GM21447 (cell line): ENCODE data around the gene NPC2.

Experiments used
- ATAC-seq: cut with Tn5 transposase; IDR thresholded peaks from one replicate; pipeline ENCODE4 v1.9.1; 2021; ENCODE audit not compliant: unreplicated experiment

Gene NPC2

DNA sequence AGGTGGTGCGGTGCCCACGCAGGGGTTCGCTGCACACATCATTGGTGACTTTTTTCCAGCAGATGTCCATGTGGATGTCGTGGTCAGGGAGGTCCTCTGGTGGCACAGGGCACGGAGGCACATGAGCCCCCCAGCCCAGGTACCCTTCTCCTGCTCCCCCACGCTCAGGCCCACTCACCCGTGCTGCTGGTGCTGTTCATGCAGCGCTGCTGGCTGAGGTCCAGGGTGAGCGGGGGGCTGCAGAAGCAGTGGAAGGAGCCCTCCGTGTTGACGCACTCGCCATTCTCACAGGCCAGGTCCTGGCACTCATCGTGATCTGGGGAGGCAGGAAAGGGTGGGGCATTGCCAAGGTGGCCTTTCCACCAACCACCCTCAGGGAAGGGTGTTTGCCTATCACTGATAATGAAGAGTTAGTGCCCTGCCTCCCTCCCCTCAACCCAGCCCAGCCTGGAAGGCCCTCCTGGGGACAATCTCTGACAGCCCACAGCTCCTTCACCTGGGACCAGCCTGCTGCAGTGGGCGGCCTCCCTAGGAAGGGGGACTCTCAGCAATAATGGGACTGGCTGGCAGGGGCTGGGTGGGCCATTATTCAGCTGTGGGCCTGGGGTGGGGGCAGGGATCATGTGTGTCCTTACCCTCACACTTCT, 10.3 kb upstream of the NPC2 start:
- ATAC-seq, result no peak

DNA sequence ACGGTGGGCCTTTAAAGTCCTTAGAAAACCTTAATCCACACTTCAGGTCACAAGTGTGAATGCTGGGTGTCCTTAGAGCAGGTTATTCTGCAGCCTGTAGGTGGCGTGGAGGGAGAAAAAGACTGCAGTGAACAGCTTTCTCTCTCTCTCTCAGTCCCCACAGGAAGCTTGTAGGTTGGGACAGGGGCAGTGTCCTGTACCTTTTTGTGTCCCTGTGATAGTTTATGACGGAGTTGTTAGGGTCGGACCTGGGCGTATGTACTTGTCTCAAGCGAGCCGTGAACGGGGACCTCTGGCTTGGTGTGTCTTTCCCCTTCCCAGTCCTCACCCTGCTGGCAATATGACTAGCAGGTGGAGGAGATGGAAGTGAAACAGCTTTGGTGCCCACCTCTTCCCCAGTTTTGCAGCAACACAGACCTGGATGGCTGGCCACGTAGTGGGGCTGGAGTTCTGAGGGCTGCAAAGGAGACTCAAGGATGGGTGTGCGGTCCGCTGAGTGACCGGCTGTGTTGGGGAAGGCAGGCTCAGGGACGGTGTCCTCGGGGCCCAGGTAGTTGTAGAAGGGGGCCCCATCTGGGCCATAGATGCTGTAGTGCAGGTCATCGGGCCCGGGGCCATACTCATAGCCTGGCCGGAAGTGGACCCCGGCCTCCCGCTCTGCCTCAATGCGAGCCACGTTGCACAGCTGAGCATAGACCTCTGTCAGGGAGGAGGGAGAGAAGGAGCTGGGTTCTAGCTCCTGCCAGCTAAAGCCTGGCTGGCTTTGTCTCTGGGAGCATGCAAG, 9.3 kb upstream of the NPC2 start:
- ATAC-seq, result no peak

DNA sequence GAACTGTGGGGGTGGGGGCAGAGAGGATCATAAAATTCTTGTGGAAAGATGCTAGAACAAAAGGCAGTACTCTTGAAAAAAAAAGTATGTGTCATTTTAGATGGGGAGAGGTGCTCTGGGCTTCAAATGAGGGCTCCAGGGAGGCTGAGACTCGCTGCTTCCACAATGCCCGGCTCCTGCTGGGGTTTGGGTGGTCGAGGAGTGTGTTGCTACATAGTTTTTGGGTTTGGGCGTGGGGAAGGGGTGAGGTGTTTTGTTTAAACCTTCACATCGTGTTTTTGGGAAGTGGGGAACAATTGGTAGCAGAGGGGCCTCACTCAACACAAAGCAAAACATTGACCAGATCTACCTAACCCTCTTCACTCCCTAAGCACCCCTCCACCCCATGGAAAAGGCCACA, 8.6 kb upstream of the NPC2 start:
- no peak for ATAC-seq

DNA sequence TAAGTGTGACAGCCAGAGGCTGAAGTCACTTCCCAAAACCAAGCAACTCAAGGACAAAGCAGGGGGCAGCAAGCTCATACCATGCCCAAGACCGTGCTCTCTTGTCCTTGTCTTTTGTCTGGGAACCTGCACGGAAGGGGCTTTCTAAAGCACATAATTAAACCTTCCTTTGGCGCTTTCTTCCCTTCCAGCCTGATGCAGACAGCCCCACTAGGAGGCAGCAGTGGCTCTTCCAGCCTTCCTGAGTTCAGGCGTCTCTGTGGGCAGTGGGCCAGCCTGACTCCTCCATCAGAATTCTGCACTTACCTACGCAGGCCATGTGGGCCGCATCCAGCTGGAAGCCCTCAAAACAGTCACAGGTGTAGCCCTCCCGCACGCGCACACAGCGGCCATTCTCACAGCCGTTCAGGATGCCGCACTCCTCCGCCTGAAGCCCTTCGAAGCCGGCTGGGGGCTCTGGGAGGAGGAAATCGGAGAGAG, 8.1 kb upstream of the NPC2 start:
- ATAC-seq, result no peak

DNA sequence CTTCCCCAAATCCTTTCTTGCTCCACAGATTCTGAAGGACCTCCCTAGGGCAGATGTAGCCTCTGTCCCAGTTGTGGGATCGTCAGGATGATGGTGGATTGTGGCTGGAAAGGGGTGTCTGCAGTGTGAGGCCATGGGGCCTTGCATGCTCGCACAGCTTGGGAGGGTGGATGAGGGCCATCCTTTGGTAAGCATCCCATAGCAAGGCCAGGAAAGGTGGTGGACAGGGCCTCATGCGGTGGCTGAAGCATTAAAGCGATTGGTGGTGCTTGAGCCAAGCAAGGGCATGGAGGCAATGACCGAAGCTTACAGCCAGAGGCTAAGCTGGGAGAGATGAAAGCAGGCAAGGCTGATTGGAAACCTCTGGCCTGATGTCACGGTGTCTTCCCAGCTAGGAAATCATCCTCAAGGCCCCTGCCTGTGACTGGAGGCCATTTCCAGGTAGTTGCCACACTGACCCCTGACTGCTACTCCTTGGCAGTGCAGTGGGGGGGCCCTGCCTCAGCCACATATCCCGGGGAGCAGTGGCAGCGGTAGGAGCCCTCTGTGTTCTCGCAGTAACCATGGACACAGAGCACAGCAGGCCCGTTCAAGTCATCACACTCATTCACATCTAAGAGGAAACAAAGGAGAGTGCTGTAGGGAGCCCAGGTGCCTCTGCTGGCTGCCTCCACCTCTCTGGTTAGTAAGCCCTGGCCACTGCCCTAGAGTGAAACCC, 7.5 kb upstream of the NPC2 start:
- ATAC-seq, result no peak

DNA sequence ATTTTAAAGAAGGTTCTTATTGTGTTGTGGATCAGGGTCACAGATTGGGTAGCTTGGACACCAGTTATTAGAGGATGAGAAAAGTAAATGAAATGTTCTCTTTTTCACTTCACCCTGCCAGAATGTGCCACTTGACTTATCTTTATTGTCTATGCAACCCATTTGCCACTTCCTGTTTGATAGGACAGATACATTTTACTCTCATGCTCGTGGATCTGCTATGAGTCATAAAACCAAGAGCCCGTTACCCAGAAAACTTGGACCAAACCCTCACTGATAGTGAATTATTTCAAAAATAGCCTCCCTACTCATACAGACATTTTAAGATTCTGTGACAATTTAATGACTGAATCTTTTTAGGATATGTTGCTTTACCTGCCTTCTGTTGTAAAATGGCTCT, 2.3 kb upstream of the NPC2 start:
- no peak for ATAC-seq

DNA sequence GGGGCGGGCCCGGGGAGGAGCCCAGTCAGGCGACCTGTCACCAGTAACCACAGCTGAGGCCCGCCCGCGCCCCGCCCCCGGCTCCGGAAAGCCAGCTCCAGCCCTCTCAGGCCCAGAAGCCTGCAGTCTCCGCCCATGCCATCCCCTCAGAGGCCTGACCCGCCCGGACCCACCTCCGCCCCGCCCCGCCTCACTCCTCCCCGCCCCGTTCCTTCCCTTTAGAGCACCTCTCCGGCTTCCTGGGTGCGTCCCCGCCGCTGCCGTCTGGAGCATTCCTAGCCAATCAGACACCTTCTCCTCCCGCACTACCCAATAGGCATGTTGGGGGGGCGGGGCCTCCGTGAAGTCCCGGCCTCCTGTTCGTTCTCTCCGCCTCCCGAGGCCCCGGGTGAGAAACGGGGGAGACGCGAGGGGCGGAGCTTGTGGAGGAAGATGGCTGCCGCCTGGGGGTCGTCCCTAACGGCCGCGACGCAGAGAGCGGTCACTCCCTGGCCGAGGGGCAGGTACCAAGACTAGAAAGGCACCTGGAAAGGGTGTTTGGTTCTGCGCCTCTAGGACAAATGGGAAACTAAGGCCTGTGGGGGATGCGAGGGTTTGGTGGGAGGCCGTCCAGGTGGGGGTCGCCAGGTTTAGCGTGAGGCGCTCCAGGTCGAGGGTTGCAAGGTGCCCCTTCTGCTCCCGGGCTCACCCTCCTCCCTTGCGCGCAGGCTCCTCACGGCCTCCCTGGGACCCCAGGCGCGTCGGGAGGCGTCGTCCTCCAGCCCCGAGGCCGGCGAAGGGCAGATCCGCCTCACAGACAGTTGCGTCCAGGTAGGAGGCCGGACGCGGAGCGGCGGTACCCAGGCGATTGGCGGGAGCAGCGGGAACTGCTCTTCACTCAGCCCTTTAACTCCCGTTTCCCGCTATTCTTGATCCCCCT, 497 bp upstream of the NPC2 start, which contains the start of gene ISCA2:
Gene ISCA2 (plus strand): TSS at position 423 of the 919 bp plus-strand sequence. CDS start 10 bp downstream, at position 433.
- peak; percentile 85 for ATAC-seq

DNA sequence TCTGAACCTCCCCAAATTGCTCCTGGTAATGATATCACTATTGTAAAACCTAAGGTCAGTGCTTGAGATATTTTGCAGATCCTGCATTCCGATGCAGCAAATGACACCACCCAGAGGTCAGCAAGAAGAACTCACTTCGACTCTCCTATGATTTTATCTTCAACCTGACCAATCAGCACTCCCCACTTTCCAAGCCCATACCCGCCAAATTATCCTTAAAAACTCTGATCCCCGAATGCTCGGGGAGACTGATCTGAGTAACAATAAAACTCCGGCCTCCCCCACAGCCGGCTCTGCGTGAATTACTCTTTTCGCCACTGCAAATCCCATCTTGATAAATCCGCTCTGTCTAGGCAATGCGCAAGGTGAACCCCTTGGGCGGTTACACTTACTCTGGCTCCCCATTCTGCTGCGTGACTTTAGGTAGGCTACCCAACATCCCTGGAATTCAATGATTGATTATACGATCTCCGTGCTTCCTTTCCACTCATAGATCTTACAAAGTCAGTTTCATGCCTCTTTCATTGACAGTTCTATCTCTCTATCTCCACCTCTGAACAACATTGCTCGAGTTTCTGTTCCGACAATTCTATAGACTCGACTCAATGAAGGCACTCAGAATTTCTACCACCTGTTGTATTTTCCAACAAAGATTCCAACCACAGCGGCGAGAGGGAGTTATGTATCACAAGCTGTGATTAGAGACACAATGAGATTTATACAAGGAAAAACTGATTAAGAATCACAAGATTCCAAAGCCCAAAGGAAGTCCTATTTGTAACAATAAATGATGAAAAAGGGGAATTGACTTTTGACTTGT, 939 bp downstream of the NPC2 start:
- no peak for ATAC-seq

DNA sequence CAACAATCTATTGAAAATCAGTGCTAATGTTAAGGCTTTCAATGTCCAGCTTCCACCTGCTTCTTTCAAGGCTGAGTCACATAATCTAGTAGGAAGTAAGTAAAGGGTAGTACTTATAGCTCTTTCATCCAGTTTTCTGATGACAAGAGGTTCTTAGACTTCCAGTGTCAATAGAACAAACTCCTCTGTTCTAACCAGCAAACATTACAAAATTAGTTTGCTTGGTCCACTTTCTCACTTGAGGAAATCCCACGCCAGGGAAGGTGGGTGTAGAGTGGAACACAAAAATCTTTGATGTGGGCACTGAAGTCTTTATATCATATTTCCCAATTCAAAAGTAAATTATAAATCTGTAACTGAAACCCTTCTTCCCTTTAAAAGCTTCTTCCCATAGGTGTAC, 2.6 kb downstream of the NPC2 start:
- ATAC-seq, result no peak

DNA sequence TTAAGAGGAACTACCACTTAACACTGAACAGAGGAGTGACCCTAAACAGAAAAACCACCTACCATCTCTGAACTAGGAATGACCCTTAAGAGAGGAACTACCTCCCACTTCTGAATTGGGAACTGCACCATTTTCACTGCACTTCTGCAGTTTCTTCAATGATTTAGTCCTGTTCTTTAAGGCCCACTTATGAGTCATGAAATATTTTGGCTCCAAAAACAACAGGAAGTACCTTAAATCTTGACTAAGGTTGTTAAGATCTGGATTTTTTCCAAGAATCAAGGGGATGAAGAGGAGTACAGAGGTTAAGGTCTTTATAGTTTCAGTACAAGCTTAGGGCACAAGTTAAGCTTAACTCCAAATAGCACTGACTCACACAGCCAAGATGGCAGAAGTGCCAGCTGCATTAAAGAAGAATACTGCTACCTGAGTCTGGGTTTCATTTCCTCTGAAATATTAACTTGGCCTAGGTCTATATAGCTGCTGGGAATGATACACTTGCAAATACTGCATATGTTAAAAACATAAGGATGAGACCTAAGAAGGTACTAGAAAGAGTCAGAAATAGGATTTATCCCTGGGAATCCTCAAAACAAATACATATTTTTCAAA, 4.2 kb downstream of the NPC2 start:
- ATAC-seq, result no peak

DNA sequence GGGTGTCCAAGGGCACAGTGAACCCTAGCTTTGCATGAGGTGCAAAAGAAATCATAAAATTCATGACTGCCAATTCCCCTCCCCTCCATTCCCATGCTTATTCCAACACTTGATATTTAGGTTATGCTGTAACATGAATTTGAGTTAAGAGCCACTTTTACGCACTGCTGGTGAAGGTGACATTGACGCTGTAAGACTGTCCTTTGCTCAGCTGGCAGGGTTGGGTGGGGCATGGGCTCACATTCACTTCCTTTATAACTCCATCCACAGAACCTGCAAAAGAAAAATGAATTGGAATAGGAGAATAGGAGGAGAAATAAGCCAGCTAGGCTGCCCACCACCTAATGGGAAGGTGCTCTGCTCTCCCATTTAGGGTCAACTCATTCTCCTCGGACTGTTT, 6.9 kb downstream of the NPC2 start:
- no peak for ATAC-seq

DNA sequence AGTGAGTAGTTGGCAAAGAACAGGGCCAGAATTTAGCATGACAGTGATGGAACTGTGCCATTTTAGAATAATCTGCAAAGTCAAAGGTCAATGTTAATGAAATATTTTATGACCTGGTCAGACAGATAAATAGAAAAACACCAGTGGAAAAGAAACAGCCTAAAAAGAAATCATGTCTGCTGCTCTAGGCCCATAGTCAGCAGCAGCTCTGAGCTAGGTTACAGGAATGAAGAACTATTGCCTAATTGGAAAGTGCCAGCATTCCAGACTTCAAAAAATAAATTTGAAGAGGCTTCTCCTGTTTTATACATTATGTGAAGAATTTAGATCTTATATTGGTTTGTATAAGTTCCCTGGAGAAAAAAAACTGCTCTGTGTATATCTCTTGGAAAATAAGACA, 9.8 kb downstream of the NPC2 start:
- no peak for ATAC-seq

DNA sequence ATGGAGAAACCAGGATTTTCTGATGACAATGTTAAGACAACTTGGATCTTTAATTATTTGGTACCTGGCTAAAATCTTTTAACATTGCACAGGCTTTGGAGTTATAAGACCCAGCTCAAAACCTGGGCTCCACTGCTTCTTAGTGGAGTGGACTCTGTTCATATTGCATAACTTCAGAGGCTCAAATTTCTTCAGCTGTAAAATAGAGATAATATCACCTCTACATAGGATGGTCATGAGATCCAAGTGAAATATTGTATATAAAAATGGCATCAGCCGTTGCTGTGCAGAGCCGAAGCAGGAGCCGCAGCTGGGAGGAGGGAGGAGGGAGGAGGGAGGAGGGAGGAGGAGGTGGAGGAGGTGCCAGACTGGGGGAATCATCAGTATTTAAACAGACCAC, 10.5 kb downstream of the NPC2 start:
- no peak for ATAC-seq

DNA sequence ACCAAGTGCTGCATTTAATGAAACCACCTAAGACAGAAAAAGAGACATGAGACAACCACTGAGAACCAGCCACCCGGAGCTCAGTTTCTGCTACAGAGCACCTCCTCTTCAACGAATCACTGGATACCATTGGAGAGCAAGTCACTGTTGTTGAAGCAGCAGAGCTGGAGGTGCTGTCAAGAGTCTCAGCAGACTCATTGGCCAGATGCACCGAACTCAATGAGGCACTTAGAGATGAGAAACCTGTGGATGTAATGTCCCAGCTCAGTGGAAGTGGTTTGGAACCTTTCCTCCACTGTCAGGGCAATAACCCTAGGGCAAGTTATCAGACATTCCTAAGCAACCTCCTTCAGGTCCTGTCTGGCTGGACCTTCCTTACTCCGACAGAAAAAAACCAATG, 13.1 kb downstream of the NPC2 start:
- ATAC-seq, result no peak

DNA sequence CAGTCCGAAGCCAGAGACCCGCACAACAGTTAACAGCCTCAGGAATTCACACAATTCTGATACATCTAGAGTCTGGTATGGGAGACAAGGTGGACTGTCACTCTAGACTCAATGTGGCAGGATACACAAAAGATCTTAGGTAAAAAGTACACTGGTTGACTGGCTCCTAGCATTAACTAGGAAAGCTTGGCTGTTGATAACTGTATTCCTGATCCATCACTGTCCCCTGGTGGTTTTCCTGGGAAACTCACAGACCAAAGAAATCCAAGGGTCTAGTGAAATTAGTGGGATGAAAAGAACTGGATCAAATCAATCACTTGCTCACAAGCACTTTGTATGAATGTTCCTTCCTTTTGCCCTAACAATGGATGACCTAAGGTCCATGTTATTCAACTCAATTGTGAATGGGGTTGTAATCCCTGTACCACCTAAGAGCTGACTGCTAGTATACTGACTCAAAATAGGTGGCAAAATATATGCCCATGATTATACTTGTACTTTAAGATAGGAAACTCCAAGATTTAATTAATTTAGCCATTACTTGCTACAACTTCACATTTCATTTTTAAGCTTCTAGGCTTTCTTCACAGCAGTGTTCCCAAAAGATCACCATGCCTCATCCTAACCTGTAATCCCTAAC, 14.0 kb downstream of the NPC2 start:
- ATAC-seq, result no peak

DNA sequence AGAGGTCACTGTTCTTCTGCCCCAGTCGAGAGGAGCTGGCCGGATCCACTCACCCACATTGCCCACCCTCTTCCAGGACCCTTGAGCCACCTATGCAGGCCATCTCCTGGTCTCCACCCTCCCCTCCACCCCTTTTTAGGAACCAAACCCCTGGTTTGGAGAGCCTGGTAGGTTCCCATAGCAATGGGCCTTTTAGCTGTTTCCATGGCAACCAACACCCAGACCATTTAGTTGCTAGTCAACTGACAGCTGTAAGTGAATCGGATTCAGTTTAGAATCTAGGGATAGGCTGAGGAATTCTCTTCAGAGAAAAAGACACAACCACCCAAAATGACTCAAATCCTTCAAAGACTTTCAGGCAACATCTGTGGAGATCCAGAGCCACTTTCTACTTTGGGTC, 16.5 kb downstream of the NPC2 start:
- ATAC-seq, result no peak

DNA sequence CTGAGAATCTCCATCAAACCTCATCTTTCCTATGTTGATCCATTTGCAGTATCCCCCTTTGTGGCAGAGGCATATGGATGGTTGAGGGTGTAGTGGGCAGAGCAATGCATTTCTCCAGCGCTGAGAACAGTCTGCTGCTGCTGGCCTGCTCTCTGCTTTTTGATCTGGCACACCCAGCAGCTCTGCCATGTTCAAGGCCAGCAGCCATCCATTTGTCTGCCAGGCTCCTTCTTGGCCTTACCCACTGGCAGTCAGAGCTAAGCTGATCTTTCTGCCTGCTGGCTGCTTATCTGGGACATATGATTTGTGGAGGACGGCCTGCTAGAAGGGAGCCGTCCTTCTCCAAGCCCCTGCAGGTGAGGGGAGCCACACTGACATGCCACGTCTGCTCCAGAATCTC, 17.0 kb downstream of the NPC2 start:
- ATAC-seq, result no peak

DNA sequence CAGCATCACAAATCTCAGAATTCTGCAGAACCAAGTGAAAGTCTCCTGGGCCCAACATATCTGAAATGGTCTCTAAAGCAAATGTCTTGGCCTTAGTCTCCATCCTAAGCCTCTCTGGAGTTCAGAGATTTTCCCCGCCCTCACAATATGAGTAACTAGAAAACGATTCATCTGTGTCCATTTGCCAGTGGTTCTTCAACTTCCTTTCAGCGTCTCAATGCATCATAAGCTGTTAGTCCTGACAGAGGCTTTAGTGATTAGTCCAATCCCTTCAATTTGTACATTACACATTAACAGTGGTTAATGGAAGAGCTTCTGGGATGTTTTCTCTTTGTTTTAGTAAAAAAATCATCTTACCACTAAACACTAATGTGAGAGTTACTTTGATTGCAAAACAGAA, 17.4 kb downstream of the NPC2 start:
- ATAC-seq, result no peak

DNA sequence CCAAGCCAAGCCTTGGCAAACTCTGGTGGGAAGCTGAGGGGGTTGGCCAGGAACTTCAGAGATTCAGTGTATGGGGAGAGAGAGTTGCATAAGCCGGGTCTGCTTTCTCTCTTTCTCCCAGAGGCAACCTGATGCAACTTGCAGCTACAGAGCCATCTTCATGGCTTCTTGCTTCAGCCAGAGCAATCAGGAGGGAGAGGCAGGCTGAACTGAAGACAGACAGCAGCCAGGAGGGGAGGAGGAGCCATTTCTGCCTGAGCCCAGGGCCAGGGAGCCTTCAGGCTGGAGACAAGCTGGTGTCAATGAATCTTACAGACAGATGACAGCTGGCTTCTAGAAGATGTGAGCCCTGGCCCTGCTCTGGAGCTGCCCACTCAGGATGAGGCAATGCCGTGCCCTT, 18.7 kb downstream of the NPC2 start:
- no peak for ATAC-seq
